Muscle layer of colon (tissue), 2 donors: ENCODE results near the gene CTIF.
"Not testable (repeated sequence)": the region's sequence is repeated elsewhere in the genome, so short reads cannot be mapped to it uniquely, and the experiment has no call there.

Experiments
- H3K27ac ChIP-seq: one replicate; pipeline ENCODE4 v1.7.0; 2013; ENCODE audit warnings: low read depth, mild to moderate bottlenecking, low read length, moderate library complexity
- H3K27me3 ChIP-seq, 2 donors: one replicate each; pipeline ENCODE4 v1.7.0; 2013; ENCODE audit warnings: low read length in 2 of 2, mild to moderate bottlenecking in 2 of 2; ENCODE audit not compliant: insufficient read depth in 2 of 2, control insufficient read depth in 1 of 2
- H3K36me3 ChIP-seq: one replicate; pipeline ENCODE4 v1.7.0; 2013; ENCODE audit warnings: mild to moderate bottlenecking, low read length; ENCODE audit not compliant: insufficient read depth
- H3K4me1 ChIP-seq: one replicate; pipeline ENCODE4 v1.7.0; 2013; ENCODE audit warnings: mild to moderate bottlenecking, low read length; ENCODE audit not compliant: insufficient read depth
- H3K4me3 ChIP-seq, 2 donors: one replicate each; pipeline ENCODE4 v1.7.0; 2013; ENCODE audit warnings: low read length in 2 of 2, low read depth in 1 of 2, mild to moderate bottlenecking in 1 of 2, moderate library complexity in 1 of 2
- H3K9ac ChIP-seq: one replicate; pipeline ENCODE4 v1.7.0; 2013; ENCODE audit warnings: low read length
- H3K9me3 ChIP-seq: one replicate; pipeline ENCODE4 v1.7.0; 2013; ENCODE audit warnings: mild to moderate bottlenecking, low read length
- donor health status: abdominal sarcoma.
- donor health status: Adenocarcinoma of cecum.

CTIF gene

DNA sequence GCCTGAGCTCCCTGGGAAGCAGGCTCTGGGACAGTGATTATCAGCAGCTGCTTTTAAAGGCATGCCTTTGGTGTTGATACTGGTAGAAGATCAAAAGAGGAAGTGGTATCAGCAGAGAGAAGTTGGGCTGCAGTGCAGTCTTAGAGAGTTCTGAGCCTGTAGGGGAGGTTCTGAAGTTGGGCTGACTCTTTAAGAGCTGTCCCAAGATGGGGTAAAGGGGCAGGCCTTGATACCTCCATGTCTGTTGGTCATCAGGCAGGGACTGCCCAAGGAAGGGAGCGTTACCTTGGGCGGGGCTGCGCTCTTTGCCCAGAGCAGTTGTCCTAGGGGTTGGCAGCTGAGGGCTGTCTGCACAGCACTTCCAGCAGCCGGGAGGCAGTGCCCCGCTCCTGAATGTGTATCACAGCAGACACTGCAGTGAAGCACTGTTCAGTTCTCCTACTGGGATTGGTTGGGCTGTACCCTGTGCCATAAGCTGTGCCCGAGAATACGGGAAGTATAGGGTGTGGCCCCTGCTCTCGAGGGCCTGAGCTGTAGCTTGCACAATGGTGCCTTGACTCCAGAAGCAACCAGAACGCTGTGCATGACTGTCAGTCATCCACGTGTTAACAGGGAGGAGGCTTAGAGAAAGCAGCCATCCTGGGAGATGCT is 177.0 kb downstream of the CTIF start:
- no peak overlapping the region for H3K27ac ChIP-seq
- peaks cover 8% of the 10 kb centered on the region for H3K4me1 ChIP-seq
- H3K9ac ChIP-seq = no peak overlapping the region
- H3K4me3 ChIP-seq = no peak overlapping the region
- no peaks in the 10 kb centered on the region for H3K9me3 ChIP-seq
- no peaks in the 10 kb centered on the region for H3K27me3 ChIP-seq
- no peaks in the 10 kb centered on the region for H3K36me3 ChIP-seq

DNA sequence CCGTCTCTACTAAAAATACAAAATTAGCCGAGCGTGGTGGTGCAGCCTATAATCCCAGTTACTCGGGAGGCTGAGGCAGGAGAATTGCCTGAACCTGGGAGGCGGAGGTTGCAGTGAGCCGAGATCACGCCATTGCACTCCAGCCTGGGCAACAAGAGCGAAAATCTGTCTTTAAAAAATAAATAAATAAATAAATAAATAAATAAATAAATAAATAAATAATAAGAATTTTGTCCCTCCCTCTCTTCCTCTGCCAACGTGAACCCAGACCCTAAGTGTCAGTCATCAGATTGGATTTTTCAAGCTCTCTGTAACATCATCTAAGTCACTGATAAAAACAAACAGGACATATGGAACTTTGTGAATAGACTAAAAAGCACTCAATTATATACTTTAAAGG is 178.4 kb downstream of the CTIF start:
- H3K4me1 ChIP-seq, H3K27ac ChIP-seq: not testable (repeated sequence)

DNA sequence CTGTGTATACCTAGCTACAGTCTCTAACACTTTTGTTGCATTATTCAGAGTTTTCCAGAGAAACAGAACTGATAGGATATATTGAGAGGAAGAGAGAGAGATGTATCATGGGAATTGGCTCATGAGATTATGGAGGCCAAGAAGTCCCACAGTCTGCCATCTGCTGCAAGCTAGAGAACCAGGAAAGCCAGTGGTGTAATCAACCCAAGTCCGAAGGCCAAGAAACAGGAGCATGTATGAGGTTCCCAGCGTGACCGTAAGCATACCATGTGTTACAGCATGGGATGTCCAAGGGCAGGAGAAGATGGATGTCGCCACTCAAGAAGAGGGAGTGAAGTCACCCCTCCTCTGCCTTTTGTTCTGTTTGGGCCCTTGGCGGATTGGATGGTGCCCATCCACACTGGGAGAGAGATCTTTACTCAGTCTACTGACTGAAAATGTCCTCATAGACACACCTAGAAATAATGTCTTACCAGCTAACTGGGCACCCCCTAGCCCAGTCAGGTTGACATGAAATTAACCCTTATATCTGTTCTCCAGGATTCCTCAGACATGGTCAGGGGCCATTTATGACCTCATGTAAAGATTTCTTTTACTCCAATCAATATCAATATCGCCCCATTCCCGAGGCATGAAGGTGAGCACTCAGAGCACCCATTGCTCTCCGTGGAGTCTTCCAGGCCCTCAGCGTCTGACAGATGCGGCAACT is 179.6 kb downstream of the CTIF start:
- Histone ChIP-seq H3K4me1 (peaks cover 8% of the 10 kb centered on the region), H3K27me3 (no peaks in the 10 kb centered on the region), H3K4me3 (no peak overlapping the region), H3K36me3 (no peaks in the 10 kb centered on the region), H3K9me3 (no peaks in the 10 kb centered on the region), H3K9ac (no peak overlapping the region), H3K27ac (no peak overlapping the region)

More for the DNA sequence above, 178.4 kb downstream of the CTIF start:
- not testable (repeated sequence) for H3K36me3 ChIP-seq, H3K4me3 ChIP-seq, H3K9ac ChIP-seq, H3K9me3 ChIP-seq, H3K27me3 ChIP-seq

DNA sequence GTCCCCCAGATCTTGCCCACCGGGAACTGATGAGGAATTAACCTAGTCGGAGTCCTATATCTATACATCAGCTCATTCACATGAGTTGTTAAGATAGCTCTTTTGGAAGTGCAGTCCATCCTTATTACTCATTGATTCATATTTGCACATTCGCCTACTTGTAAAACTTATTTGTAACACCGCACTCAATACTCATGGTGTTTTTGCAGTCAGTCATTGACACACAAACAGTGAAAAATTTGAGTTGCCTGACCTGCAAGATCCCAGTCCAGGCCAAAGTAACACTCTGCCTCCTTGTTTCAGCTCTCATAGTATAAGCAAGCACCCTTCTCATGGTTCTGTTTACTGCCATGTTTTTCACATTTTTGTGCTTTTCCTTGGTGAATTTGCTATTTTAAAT is 180.6 kb downstream of the CTIF start:
- no peaks in the 10 kb centered on the region for H3K9me3 ChIP-seq
- H3K4me3 ChIP-seq = no peak overlapping the region
- H3K27ac ChIP-seq = no peak overlapping the region
- H3K9ac ChIP-seq = no peak overlapping the region
- no peaks in the 10 kb centered on the region for H3K27me3 ChIP-seq
- peaks cover 3% of the 10 kb centered on the region for H3K4me1 ChIP-seq
- H3K36me3 ChIP-seq = no peaks in the 10 kb centered on the region

DNA sequence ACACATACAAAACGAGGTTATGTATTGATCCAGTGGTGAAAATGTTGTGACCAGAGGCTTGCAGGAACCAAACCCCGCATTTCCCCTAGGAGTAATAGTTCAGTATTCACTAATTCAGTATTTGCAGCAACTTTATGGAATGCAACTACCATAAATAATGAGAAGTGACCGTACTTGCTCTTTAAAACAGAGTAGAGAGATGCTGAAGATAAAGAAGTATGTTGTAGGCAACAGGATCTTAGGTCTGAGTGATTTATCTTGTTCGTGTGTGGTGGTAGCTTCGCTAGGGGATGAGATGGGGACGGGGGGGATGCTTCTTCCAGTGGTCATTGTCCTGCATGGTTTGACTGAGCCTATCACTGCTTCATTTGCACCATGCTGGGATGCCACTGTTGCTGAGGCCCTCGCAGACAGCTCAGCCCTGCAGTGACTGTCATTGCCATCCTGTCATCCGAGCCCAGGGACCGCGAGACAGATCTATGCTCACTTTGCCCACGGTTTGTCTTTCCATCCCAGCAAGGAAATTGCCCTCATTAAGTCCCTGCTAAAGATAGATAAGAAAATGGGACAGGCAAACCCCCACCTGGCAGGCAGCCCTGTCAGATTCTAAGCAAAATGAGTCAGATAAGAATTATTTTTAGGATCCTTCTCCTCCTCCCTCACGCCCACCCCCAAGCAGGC is 181.3 kb downstream of the CTIF start:
- H3K4me1 ChIP-seq = peaks cover 3% of the 10 kb centered on the region
- no peaks in the 10 kb centered on the region for H3K36me3 ChIP-seq
- H3K27ac ChIP-seq = no peak overlapping the region
- H3K4me3 ChIP-seq = no peak overlapping the region
- no peaks in the 10 kb centered on the region for H3K27me3 ChIP-seq
- no peak overlapping the region for H3K9ac ChIP-seq
- H3K9me3 ChIP-seq = no peaks in the 10 kb centered on the region

DNA sequence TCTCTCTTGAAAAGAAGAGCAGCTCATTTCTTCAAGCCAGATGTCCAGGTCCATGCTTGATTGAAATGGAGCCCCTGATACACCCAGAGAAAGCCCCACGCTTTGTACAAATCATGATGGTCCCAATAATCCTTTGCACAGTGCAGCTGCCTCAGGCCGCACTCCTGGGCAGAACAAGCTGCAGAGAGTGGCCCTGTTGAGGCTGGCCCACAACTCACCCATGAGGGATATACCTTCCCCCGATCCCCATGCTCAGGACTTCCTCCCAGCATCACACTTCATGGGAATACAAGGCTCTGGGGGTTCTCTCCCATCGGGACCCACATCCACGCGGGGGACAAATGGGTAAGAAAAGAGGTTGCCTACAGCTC is 181.8 kb downstream of the CTIF start:
- Histone ChIP-seq H3K4me1 (peaks cover 3% of the 10 kb centered on the region), H3K9ac (no peak overlapping the region), H3K9me3 (no peaks in the 10 kb centered on the region), H3K4me3 (no peak overlapping the region), H3K27ac (no peak overlapping the region), H3K27me3 (no peaks in the 10 kb centered on the region), H3K36me3 (no peaks in the 10 kb centered on the region)

DNA sequence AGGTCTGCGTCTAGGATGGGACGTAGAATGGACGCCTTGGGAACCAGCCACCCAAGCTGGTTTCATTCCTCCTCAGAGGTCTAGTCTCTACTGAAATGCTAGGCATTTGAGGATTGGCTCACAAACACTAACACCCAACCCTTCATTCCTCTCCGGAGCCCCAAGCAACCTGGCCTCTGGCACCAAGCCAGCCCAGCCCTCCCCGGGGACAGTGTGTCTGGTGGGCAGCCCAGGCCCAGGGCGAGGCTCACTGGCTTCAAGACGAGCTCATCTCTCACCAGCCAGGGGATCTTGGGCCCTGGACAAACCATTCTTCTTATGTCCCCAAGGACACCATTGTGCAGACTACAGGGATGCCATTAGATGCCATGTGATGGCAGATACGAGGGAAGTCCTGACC is 182.5 kb downstream of the CTIF start:
- H3K27ac ChIP-seq = no peak overlapping the region
- no peaks in the 10 kb centered on the region for H3K27me3 ChIP-seq
- peaks cover 3% of the 10 kb centered on the region for H3K4me1 ChIP-seq
- H3K9me3 ChIP-seq = no peaks in the 10 kb centered on the region
- H3K4me3 ChIP-seq = no peak overlapping the region
- H3K9ac ChIP-seq = no peak overlapping the region
- H3K36me3 ChIP-seq = no peaks in the 10 kb centered on the region

DNA sequence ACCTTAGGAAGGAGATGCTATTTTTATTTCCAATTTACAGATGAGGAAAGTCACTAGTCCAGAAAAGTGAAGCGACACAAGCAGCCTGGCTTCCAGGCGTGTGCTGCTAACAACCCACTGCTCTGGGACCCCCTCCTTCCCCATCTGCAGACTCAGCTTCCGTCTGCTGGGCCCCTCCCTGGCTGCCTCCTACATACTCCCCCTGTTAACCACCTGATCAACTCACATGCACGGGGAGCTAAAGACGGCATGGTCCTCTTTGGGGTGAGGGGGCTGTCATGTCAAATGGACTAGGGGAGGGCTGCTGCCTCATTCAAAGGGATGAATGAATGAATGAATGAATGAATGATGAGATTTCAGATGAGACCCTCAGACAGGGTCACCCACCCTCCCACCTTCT is 184.2 kb downstream of the CTIF start:
- no peaks in the 10 kb centered on the region for H3K36me3 ChIP-seq
- no peak overlapping the region for H3K4me3 ChIP-seq
- H3K27ac ChIP-seq = no peak overlapping the region
- no peaks in the 10 kb centered on the region for H3K27me3 ChIP-seq
- no peak overlapping the region for H3K9ac ChIP-seq
- no peaks in the 10 kb centered on the region for H3K9me3 ChIP-seq
- H3K4me1 ChIP-seq = peaks cover 13% of the 10 kb centered on the region

DNA sequence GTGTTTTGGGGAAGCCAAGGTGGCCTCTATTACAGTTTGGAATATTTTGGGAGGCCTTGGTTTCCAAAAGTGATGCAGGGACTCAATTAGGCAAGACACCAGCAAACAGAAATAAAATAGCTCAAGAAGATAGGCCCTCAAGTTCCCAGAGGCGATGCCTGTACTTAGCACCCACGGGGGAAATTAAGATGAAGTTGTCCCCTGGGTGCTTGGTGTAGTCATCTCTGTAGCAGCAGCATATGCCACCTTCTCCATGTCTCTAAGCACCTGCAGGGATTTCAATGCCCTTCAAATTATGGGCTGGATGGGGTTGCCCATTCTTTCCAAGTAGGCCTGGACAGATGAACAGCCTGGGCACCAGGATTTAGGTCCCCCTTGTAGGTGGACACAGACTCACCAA is 185.0 kb downstream of the CTIF start:
- Histone ChIP-seq H3K36me3 (no peaks in the 10 kb centered on the region), H3K4me3 (no peak overlapping the region), H3K9me3 (no peaks in the 10 kb centered on the region), H3K4me1 (peaks cover 21% of the 10 kb centered on the region), H3K27ac (no peak overlapping the region), H3K27me3 (no peaks in the 10 kb centered on the region), H3K9ac (no peak overlapping the region)

DNA sequence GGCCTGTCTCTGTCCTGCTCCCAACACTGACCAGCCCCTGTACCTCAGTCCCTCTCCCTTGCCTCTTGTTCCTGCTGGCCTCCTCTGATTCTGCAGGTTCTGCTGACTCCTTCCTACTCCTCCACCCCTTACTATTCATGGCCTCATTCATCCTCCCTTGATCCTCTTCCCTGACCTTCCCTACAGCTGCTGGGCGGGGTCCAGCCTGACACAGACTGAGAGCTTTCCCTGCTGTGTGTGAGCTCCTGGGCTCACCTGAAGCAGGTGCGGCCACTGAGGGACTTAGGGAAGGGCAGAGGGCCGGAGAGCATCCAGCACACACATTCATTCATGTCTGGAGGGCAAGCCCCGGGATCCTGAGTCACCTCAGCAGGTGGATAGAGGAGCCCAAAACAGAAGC is 185.6 kb downstream of the CTIF start:
- Histone ChIP-seq H3K4me3 (no peak overlapping the region), H3K9me3 (no peaks in the 10 kb centered on the region), H3K36me3 (no peaks in the 10 kb centered on the region), H3K27me3 (no peaks in the 10 kb centered on the region), H3K27ac (no peak overlapping the region), H3K4me1 (peaks cover 22% of the 10 kb centered on the region), H3K9ac (no peak overlapping the region)

DNA sequence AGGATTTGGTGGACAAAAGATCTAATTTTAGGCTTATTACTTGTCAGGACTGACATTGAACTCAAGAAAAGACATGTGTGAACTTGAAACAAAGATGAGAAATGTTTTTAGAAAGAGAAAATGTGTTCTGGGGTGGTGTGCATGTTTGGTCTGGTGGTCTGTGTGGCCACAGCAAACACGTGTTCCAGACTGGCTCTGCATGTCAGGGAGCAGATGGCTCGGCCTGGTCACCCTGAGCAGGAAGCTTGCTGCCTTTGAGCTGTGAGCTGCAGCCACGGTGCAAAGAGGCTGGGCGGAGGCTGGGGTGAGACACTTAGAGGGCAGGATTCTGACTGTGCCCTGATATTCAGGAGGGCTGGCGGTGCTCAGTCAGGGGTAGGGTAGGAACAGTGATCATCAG is 186.1 kb downstream of the CTIF start:
- Histone ChIP-seq H3K4me3 (no peak overlapping the region), H3K27me3 (no peaks in the 10 kb centered on the region), H3K36me3 (no peaks in the 10 kb centered on the region), H3K27ac (no peak overlapping the region), H3K9me3 (no peaks in the 10 kb centered on the region), H3K4me1 (peaks cover 22% of the 10 kb centered on the region), H3K9ac (no peak overlapping the region)
